ENCODE results near the gene MEPCE.

The MEPCE gene

GRCh38 chr7:100428967-100429636 is 529 bp upstream of the MEPCE start:
- Histone ChIP-seq H3K9me3 (ENCODE audit: low read depth, low read length) (peaks cover 2% of the 10 kb centered on the region; the same call in 1 of the 2 replicates), H3K36me3 (ENCODE audit: insufficient read depth, low read length) (peaks cover 32% of the 10 kb centered on the region), H3K4me3 (peak overlapping the region; percentile 97), H3K9ac (ENCODE audit: insufficient read length) (peak overlapping the region; percentile 100), H3K27ac (peak overlapping the region; percentile 100)
- DNase-seq (ENCODE audit: low read depth, low spot score): peak; percentile 98
- TF ChIP-seq POLR2AphosphoS5 (IDR thresholded peaks at IDR 0.05; ENCODE audit: borderline replicate concordance, low read depth, low read length) (peak; percentile 92), EZH2 (IDR thresholded peaks at IDR 0.05) (no peak), FOXP2 (optimal IDR thresholded peaks at IDR 0.05; ENCODE audit: control extremely low read depth, extremely low read length, insufficient read depth) (no peak)

- DNase-seq (ENCODE audit: low read depth, low spot score): no peak
- H3K36me3 ChIP-seq (ENCODE audit: insufficient read depth, low read length): peaks cover 42% of the 10 kb centered on the region
- peaks cover 2% of the 10 kb centered on the region; the same call in 1 of the 2 replicates for H3K9me3 ChIP-seq (ENCODE audit: low read depth, low read length)
- peak overlapping the region; percentile 100 for H3K27ac ChIP-seq
- H3K4me3 ChIP-seq: peak overlapping the region; percentile 97
- peak overlapping the region; percentile 100 for H3K9ac ChIP-seq (ENCODE audit: insufficient read length)
- TF ChIP-seq POLR2AphosphoS5 (IDR thresholded peaks at IDR 0.05; ENCODE audit: borderline replicate concordance, low read depth, low read length): 0 out of 2 replicates have a peak, but pooled peaks have one; percentile 25
- no peak for TF ChIP-seq FOXP2 (optimal IDR thresholded peaks at IDR 0.05; ENCODE audit: control extremely low read depth, extremely low read length, insufficient read depth)
- TF ChIP-seq EZH2 (IDR thresholded peaks at IDR 0.05): no peak
Measured at GRCh38 chr7:100430493-100431285, 1.1 kb downstream of the MEPCE start.

- peak overlapping the region; percentile 97 for H3K4me3 ChIP-seq
Measured at GRCh38 chr7:100431286-100431735, 1.7 kb downstream of the MEPCE start.

GRCh38 chr7:100432053-100432452 is 2.4 kb downstream of the MEPCE start:
- Histone ChIP-seq H3K9me3 (ENCODE audit: low read depth, low read length) (peaks cover 2% of the 10 kb centered on the region; the same call in 1 of the 2 replicates), H3K36me3 (ENCODE audit: insufficient read depth, low read length) (peaks cover 42% of the 10 kb centered on the region), H3K9ac (ENCODE audit: insufficient read length) (peak overlapping the region; percentile 100), H3K27ac (peak overlapping the region; percentile 75), H3K4me3 (peak overlapping the region; percentile 8; the same call in 1 of the 2 replicates)
- no peak for DNase-seq (ENCODE audit: low read depth, low spot score)
- no peak for TF ChIP-seq EZH2 (IDR thresholded peaks at IDR 0.05)
- TF ChIP-seq POLR2AphosphoS5 (IDR thresholded peaks at IDR 0.05; ENCODE audit: borderline replicate concordance, low read depth, low read length): no peak; the same call in 1 of the 2 replicates
- TF ChIP-seq FOXP2 (optimal IDR thresholded peaks at IDR 0.05; ENCODE audit: control extremely low read depth, extremely low read length, insufficient read depth): no peak

More at GRCh38 chr7:100431286-100431735, 1.7 kb downstream of the MEPCE start:
- DNase-seq (ENCODE audit: low read depth, low spot score): no peak
- TF ChIP-seq POLR2AphosphoS5 (IDR thresholded peaks at IDR 0.05; ENCODE audit: borderline replicate concordance, low read depth, low read length) (peak; percentile 18; the same call in 1 of the 2 replicates), EZH2 (IDR thresholded peaks at IDR 0.05) (no peak)
- peaks cover 42% of the 10 kb centered on the region for H3K36me3 ChIP-seq (ENCODE audit: insufficient read depth, low read length)
- H3K9ac ChIP-seq (ENCODE audit: insufficient read length): peak overlapping the region; percentile 100
- peaks cover 2% of the 10 kb centered on the region; the same call in 1 of the 2 replicates for H3K9me3 ChIP-seq (ENCODE audit: low read depth, low read length)
- H3K27ac ChIP-seq: peak overlapping the region; percentile 75

GRCh38 chr7:100432621-100433275 is 3.1 kb downstream of the MEPCE start:
- no peak overlapping the region for H3K9ac ChIP-seq (ENCODE audit: insufficient read length)
- DNase-seq (ENCODE audit: low read depth, low spot score): no peak
- H3K36me3 ChIP-seq (ENCODE audit: insufficient read depth, low read length): peaks cover 42% of the 10 kb centered on the region
- peaks cover 2% of the 10 kb centered on the region; the same call in 1 of the 2 replicates for H3K9me3 ChIP-seq (ENCODE audit: low read depth, low read length)
- no peak overlapping the region for H3K4me3 ChIP-seq
- no peak; the same call in 1 of the 2 replicates for TF ChIP-seq POLR2AphosphoS5 (IDR thresholded peaks at IDR 0.05; ENCODE audit: borderline replicate concordance, low read depth, low read length)
- TF ChIP-seq FOXP2 (optimal IDR thresholded peaks at IDR 0.05; ENCODE audit: control extremely low read depth, extremely low read length, insufficient read depth): no peak
- TF ChIP-seq EZH2 (IDR thresholded peaks at IDR 0.05): no peak
- H3K27ac ChIP-seq: peak overlapping the region; percentile 75

GRCh38 chr7:100433276-100433591 is 3.6 kb downstream of the MEPCE start:
- Histone ChIP-seq H3K4me3 (no peak overlapping the region), H3K9me3 (ENCODE audit: low read depth, low read length) (no peaks in the 10 kb centered on the region), H3K36me3 (ENCODE audit: insufficient read depth, low read length) (peaks cover 42% of the 10 kb centered on the region), H3K9ac (ENCODE audit: insufficient read length) (no peak overlapping the region), H3K27ac (peak overlapping the region; percentile 75; the same call in 1 of the 2 replicates)
- no peak for DNase-seq (ENCODE audit: low read depth, low spot score)
- no peak for TF ChIP-seq EZH2 (IDR thresholded peaks at IDR 0.05)
- TF ChIP-seq POLR2AphosphoS5 (IDR thresholded peaks at IDR 0.05; ENCODE audit: borderline replicate concordance, low read depth, low read length): no peak
- TF ChIP-seq FOXP2 (optimal IDR thresholded peaks at IDR 0.05; ENCODE audit: control extremely low read depth, extremely low read length, insufficient read depth): no peak

- H3K9me3 ChIP-seq (ENCODE audit: low read depth, low read length): no peaks in the 10 kb centered on the region
- H3K36me3 ChIP-seq (ENCODE audit: insufficient read depth, low read length): peaks cover 42% of the 10 kb centered on the region
- no peak for TF ChIP-seq EZH2 (IDR thresholded peaks at IDR 0.05)
- no peak for TF ChIP-seq POLR2AphosphoS5 (IDR thresholded peaks at IDR 0.05; ENCODE audit: borderline replicate concordance, low read depth, low read length)
- no peak for TF ChIP-seq FOXP2 (optimal IDR thresholded peaks at IDR 0.05; ENCODE audit: control extremely low read depth, extremely low read length, insufficient read depth)
- no peak overlapping the region for H3K4me3 ChIP-seq
- no peak for DNase-seq (ENCODE audit: low read depth, low spot score)
- no peak overlapping the region for H3K9ac ChIP-seq (ENCODE audit: insufficient read length)
- H3K27ac ChIP-seq: peak overlapping the region; percentile 75
Measured at GRCh38 chr7:100433592-100434296, 4.1 kb downstream of the MEPCE start.
